NCI-H1436 treated with DMSO at 0.1 percent for 48 hours (cell line): ENCODE data around the gene MIR17HG.
"Not testable (repeated sequence)": the region's sequence is repeated elsewhere in the genome, so short reads cannot be mapped to it uniquely, and the experiment has no call there.

ENCODE experiments used
- DNase-seq: peaks from one replicate; lab custom pipeline; 2025; lab: John Stamatoyannopoulos, UW

The MIR17HG gene

GRCh38 chr13:91347996-91348905, 764 bp downstream of the MIR17HG start:
- DNase-seq: no peak

- DNase-seq: peak; percentile 25
These were observed 1.5 kb downstream of the MIR17HG start for GRCh38 chr13:91348906-91349435.

GRCh38 chr13:91349992-91350911, 2.8 kb downstream of the MIR17HG start:
- no peak for DNase-seq

- DNase-seq: no peak
These were observed 3.6 kb downstream of the MIR17HG start for GRCh38 chr13:91351123-91351522.

GRCh38 chr13:91351980-91352379, 4.5 kb downstream of the MIR17HG start:
- DNase-seq: no peak

GRCh38 chr13:91352891-91353290, 5.4 kb downstream of the MIR17HG start:
- DNase-seq: not testable (repeated sequence)

GRCh38 chr13:91353494-91353893, 6.0 kb downstream of the MIR17HG start:
- no peak for DNase-seq

GRCh38 chr13:91355099-91355825, 7.8 kb downstream of the MIR17HG start:
- no peak for DNase-seq

- DNase-seq: no peak
These were observed 8.6 kb downstream of the MIR17HG start for GRCh38 chr13:91355826-91356710.

GRCh38 chr13:91356919-91357612, 9.6 kb downstream of the MIR17HG start:
- DNase-seq: no peak

- DNase-seq: no peak
These were observed 10.3 kb downstream of the MIR17HG start for GRCh38 chr13:91357613-91358386.

GRCh38 chr13:91358387-91358782, 10.9 kb downstream of the MIR17HG start:
- DNase-seq: no peak

- no peak for DNase-seq
These were observed 11.6 kb downstream of the MIR17HG start for GRCh38 chr13:91359111-91359510.

- no peak for DNase-seq
These were observed 12.1 kb downstream of the MIR17HG start for GRCh38 chr13:91359631-91360030.

GRCh38 chr13:91360246-91360751, 12.8 kb downstream of the MIR17HG start:
- no peak for DNase-seq

- DNase-seq: no peak
These were observed 14.3 kb downstream of the MIR17HG start for GRCh38 chr13:91361755-91362271.

GRCh38 chr13:91362908-91363307, 15.4 kb downstream of the MIR17HG start:
- DNase-seq: no peak

GRCh38 chr13:91368101-91368500, 20.6 kb downstream of the MIR17HG start:
- no peak for DNase-seq
